ENCODE data around the gene PARD6G.

DNA sequence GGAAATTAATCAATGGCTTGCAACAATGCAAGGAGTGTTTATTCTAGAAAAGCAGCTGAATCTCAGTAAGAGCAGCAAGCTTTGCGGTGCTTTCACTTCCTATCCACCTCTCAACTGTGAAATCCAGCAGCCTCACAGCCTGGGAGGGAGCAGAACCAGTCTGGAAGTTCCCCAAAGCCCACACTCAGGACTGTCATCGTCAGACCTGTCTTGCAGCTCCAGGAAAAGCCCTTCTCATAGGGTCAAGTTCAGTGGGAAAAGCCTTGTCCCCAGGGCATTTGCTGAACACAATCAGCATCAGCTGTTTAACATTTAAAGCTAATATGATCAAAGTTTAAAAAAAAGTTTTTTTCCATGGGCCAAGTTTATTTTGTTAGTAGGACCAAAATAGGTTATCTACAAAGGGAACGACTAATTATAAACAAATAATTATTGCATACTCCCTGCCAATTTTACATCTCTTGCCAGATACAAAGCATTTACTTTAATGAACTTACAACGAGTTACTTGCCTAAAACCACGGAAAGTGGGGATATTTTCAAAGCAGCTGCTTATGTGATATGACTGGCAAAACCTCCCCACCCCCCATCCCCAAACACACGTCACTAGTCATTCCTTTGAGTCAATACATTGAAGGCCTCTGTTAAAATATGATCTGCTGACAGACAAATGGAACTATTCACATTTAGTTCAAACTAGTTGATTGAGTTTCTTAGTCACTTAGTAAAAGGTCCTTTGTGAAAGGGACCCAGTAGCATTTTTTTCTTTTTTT lies 36.8 kb downstream of the PARD6G start:
- TF ChIP-seq FOXM1 (IDR thresholded peaks at IDR 0.05; ENCODE audit: borderline replicate concordance), result no peak
- no peak for TF ChIP-seq BHLHE40 (IDR thresholded peaks at IDR 0.05; ENCODE audit: borderline replicate concordance)

All from HEK293T (cell line).